HG03558 (cell line): ENCODE data around the gene MAPK11.

Experiments used
- ATAC-seq: cut with Tn5 transposase; IDR thresholded peaks from one replicate; pipeline ENCODE4 v1.9.1; 2021; ENCODE audit warnings: moderate number of reproducible peaks; ENCODE audit not compliant: unreplicated experiment; ENCODE audit errors: extremely low read depth

Gene MAPK11

DNA sequence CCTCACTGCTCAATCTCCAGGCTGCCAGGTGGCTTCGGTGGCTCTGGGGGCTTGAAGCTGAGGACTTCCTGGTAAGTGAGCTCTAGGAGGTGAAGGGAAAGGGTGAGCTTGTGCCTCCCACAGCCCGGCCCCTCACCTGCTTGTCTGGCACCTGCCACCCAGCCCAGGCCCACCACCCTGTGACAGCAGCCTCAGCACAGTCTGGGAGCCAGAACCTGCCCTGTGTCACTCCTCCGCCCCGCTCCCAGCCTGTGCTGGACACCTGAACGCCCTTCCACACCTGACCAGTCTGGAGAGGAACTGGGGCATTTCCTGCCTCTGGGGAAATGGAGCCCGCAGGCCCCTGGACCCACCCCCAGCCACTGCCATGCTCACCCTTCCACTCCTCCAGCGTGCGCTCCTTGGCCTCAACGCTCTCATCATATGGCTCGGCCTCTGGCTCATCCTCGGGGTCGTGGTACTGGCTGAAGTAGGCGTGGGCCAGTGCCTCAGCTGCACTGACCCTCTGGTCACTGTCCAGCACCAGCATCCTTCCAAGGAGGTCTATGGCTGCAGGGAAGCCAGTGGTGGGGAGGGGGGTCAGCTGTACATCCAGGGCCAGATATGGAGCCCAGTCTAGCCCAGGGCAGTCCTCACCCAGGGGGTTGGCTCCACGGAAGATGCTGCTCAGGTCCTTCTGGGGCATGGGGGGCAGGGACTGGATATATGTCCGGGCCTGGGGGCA lies 5.1 kb downstream of the MAPK11 start:
- no peak for ATAC-seq

DNA sequence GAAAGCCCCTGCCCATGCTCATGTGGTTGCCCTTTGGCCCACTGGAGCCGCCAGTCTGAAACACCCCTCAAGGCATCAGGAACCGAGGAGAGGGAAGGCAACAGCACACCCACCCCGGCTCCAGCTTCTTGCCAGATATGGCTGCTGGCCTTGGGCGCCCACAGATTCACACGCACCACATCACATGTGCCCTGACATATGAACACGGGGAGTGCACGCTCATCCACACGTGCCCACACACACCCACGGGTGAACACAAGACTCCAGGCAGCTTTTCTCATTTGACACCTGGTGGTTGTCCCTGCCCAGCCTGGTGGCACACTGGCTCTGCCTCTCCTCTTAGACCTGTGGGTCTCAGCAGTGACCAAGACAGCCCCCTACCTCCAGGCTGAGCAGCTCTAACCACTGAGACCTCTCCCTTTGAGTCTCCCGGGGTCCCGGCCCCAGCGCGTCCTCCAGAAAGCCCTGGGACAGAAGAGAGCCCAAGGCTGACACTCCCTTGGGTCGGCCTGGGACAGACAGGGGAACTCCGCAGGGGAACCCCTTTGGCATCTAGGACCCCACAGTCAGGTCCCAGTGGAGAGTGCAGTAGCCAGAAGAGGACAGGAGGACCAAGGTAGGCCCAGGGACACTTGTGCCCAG lies 6.0 kb downstream of the MAPK11 start:
- ATAC-seq, result no peak

GRCh38 chr22:50262973-50263617 lies 7.1 kb downstream of the MAPK11 start:
- ATAC-seq, result no peak

DNA sequence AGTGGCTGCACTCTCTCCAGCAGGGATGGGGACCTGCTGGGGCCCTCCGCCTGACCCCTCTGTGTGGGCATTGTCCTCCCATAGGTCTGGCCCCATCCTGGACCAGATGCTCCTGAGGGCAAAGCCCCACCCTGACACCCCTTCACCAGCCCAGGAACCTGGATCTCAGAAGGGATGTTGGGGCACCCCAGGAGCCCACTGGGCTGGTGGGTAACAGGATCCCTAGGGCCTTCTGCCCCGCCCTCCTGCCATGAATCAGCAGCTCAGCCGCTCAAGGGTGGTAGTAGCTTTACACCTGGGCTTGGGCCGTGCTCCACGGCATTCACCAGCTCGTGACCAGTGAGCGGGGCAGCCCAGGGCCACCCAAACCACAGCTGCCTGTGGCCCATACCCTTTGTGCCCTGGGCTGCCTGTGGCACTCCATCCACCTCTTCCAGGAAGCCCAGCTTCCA lies 7.7 kb downstream of the MAPK11 start:
- ATAC-seq, result no peak

DNA sequence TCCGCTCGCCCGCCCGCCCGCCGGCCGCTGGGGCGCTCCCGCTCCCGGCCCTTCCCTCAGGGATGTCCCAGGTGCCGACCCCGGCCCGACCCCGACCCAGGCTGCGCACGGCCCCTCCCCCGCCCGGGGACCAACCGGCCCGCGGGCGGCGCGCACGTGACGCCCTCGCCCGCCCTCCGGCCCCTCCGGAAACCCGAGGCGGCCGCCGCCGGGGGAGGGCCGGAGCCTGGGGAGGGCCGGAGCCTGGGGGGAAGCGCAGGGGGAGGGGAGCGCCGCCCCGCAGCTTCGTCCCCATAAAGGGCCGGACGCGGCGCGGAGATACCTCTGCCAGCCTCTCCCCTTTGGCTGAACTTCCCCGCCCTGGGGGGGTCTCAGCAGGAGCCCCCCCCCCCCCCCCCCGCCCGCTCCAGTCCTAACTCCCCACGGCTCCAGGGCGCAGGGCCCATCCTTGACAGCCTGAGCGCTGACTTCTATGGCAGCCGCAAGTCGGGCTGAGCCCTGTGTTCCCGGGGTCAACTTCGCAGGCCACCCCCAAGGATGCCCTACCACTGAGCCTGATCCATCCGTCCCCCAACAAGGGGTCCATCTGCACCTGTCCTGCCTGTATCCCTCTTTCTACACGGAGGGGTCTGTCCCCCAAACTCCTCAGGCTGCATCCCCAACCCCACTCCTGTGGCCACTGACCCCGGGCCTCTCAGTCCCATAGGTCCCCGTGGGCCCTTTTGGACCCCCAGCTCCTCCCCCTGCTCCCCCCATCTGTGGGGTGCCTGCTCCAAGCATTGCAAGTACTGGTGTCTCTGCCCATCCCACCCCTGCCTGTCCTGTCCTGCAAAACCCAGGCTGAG lies 8.3 kb downstream of the MAPK11 start, which contains the start of gene MAPK12:
MAPK12 (minus strand) TSS at position 69 of the 845 bp plus-strand sequence. CDS start 174 bp downstream, outside the sequence.
- ATAC-seq, result no peak

- ATAC-seq, result no peak
Measured at GRCh38 chr22:50260801-50261614, 9.2 kb downstream of the MAPK11 start.

- no peak for ATAC-seq
Measured at GRCh38 chr22:50260434-50260800, 9.8 kb downstream of the MAPK11 start.

- no peak for ATAC-seq
Measured at GRCh38 chr22:50259302-50259701, 10.9 kb downstream of the MAPK11 start.

DNA sequence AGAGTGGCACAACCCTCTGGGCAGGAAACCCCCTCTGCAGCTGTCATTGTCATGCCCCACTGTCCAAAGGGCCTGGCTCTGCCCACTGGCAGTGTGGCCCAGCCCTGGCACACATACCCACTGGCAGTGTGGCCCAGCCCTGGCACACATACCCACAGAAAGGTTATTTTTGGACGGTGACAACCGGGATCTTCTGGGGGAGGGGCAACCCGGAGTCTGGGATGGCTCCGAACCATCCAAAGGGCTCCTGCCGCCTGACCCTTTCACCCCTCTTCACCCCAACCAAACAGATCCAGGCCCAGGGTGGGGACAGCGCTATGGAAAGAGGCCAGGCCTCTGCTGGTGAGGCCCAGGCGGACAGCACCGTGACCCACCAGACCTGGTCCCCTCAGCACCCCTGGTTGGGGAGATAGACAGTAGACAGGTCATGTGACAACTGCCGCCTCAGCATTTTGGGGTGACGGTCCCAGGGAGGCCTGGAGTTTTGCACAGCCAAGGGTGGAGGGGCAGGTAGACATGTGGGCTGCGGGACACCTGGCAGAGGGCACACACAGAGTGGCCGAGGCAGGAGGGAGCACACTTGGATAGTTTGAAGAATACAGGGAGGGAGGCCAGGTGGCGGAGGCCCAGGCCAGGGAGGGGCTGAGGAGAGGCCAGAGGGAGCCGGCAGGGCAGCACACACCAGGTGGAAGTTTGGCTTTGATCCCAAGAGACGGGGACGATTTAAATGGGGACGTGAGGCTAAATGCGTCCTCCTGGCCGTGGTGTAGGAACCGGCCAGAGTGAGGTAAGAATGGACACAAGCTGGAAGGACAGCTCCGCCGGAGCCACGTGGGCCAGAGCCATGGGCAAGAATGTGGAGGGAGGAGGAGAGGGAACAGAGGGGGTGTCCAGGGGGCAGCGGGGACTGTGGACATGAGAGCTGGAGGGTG lies 11.6 kb downstream of the MAPK11 start:
- ATAC-seq, result no peak

DNA sequence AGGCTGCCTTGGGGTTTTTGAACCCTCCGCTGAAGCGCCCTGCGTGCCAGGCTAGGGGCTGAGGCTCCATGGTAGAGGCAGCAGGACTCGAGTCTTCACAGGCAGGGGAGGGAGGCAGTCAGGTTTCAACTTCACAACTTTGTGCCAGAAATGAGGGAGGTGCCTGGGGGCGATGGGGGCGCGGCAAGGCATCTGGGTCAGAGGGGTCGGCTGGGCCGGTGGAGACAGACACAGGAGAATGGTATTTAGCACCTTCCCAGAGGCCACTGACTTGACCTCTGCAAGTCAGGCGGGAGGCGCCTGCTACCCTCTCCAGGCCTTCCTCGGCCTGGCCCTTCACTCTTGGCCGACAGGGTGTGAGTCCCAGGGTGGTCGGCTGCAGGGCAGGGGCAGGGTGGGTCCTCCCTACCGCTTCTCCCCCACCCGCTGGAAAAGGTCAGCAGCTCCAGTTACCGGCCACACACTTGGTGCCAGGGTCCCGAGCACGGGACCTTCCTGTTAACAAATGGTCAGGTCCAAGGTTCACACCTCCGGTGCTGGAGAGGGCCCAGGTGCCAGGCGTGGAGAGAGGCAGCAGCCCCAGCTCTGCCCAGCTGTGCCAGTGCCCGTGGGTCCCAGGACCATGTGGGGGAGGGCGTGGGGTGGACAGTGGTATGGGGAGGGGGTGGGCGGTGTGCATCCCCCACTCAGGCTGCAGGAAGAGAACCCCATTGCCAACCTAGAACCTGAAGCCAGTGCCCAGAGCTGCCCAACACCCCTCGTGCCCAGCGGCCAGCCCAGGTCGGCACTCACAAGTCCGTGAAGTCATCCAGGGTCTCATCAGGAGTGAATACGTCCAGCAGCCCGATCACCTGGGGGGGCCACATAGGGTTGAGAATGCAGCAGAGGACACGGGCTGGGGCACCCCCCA lies 12.5 kb downstream of the MAPK11 start:
- ATAC-seq, result no peak

GRCh38 chr22:50257041-50257440 lies 13.1 kb downstream of the MAPK11 start:
- ATAC-seq, result no peak

GRCh38 chr22:50256258-50256862 lies 13.8 kb downstream of the MAPK11 start:
- ATAC-seq, result no peak

- no peak for ATAC-seq
Measured at GRCh38 chr22:50255607-50256006, 14.6 kb downstream of the MAPK11 start.

GRCh38 chr22:50255099-50255498 lies 15.1 kb downstream of the MAPK11 start:
- no peak for ATAC-seq

GRCh38 chr22:50253941-50254340 lies 16.2 kb downstream of the MAPK11 start:
- ATAC-seq, result no peak

GRCh38 chr22:50253046-50253915 lies 16.9 kb downstream of the MAPK11 start:
- ATAC-seq, result no peak
